SK-N-SH (cell line): Measurements from ENCODE around the gene MTUS2. TPM values are rescaled to one million over a fixed set of nuclear protein-coding genes. Genes with fewer than 3 reads are reported as not detected.

Experiments used
- CTCF ChIA-PET: fragments of 300-600, 350-600 bp; formaldehyde crosslinking; extraction: SDS; loops from one replicate; lab custom pipeline; 2021; lab: Yijun Ruan, JAX
- POLR2A ChIA-PET: fragments of 350-600 bp; sonication (Branson Sonifier 250); formaldehyde crosslinking; extraction: SDS; loops from one replicate; lab custom pipeline; 2020; ENCODE audit warnings: antibody characterized with exemption, inconsistent platforms; lab: Yijun Ruan, JAX
- DNase-seq: peaks from one replicate; pipeline ENCODE4 v3.0.0; 2012
- H2AFZ ChIP-seq: fragments of 200-600 bp; sonication (generic); 2 replicates; pipeline ENCODE4 v1.8.1; 2016; ENCODE audit warnings: antibody characterized with exemption, mild to moderate bottlenecking, low read depth
- H3F3A ChIP-seq: fragments of 200-600 bp; sonication (generic); replicated peaks from 2 replicates; pipeline ENCODE3; 2016; ENCODE audit warnings: antibody characterized with exemption, mild to moderate bottlenecking; ENCODE audit not compliant: insufficient read depth
- H3K27ac ChIP-seq, 2 experiments: fragments of 200-500 bp in 1 of 2; fragments of 200-600 bp in 1 of 2; sonication (Bioruptor generic) in 1 of 2; sonication (generic), shearing (Covaris generic) in 1 of 2; 2 replicates each; pipeline versions ENCODE4 v1.5.1 to v1.6.1; 2014 to 2016; ENCODE audit warnings: low read depth in 2 of 2, inconsistent platforms in 1 of 2, low read length in 1 of 2, mild to moderate bottlenecking in 1 of 2, mixed read lengths in 1 of 2
- H3K27me3 ChIP-seq: fragments of 200-600 bp; sonication (generic), shearing (Covaris generic); 2 replicates; pipeline ENCODE4 v1.6.1; 2016; ENCODE audit warnings: mixed run types; ENCODE audit not compliant: insufficient read depth
- H3K36me3 ChIP-seq, 2 experiments: fragments of 200-500 bp in 1 of 2; fragments of 200-600 bp in 1 of 2; sonication (Bioruptor generic) in 1 of 2; sonication (generic) in 1 of 2; replicated peaks in 1 of 2; 2 replicates each; pipeline versions ENCODE3 to v1.5.1; 2014 to 2016; ENCODE audit warnings: low read length in 1 of 2, mild to moderate bottlenecking in 1 of 2; ENCODE audit not compliant: insufficient read depth in 2 of 2, control insufficient read depth in 1 of 2
- H3K4me1 ChIP-seq, 2 experiments: fragments of 200-500 bp in 1 of 2; fragments of 200-600 bp in 1 of 2; sonication (Bioruptor generic) in 1 of 2; sonication (generic), shearing (Covaris generic) in 1 of 2; 2 replicates each; pipeline versions ENCODE4 v1.5.1 to v1.6.1; 2014 to 2016; ENCODE audit warnings: low read depth in 1 of 2, low read length in 1 of 2, mixed run types in 1 of 2; ENCODE audit not compliant: insufficient read depth in 2 of 2, control insufficient read depth in 1 of 2
- H3K4me2 ChIP-seq: fragments of 200-600 bp; sonication (generic), shearing (Covaris generic); 2 replicates; pipeline ENCODE4 v1.6.1; 2017; ENCODE audit warnings: mixed run types
- H3K4me3 ChIP-seq, 2 experiments: fragments of 200-500 bp in 1 of 2; fragments of 200-600 bp in 1 of 2; sonication (Bioruptor generic) in 1 of 2; sonication (generic), shearing (Covaris generic) in 1 of 2; 2 replicates each; pipeline versions ENCODE4 v1.5.1 to v1.8.1; 2014 to 2016; ENCODE audit warnings: low read depth in 2 of 2, inconsistent platforms in 1 of 2, low read length in 1 of 2, mild to moderate bottlenecking in 1 of 2, mixed read lengths in 1 of 2, moderate library complexity in 1 of 2
- H3K79me2 ChIP-seq: fragments of 200-600 bp; sonication (generic); 2 replicates; pipeline ENCODE4 v1.8.1; 2017; ENCODE audit warnings: mild to moderate bottlenecking; ENCODE audit not compliant: insufficient read depth
- H3K9ac ChIP-seq: fragments of 200-600 bp; sonication (generic); 2 replicates; pipeline ENCODE4 v1.6.1; 2017; ENCODE audit warnings: mixed run types
- H3K9me2 ChIP-seq: fragments of 200-600 bp; sonication (generic); 2 replicates; pipeline ENCODE4 v1.6.1; 2017; ENCODE audit warnings: mixed run types
- H3K9me3 ChIP-seq: fragments of 200-600 bp; sonication (generic); 2 replicates; pipeline ENCODE4 v1.6.1; 2017; ENCODE audit warnings: mixed run types, mild to moderate bottlenecking, moderate library complexity
- H4K20me1 ChIP-seq: fragments of 200-600 bp; sonication (generic); 2 replicates; pipeline ENCODE4 v1.6.1; 2017; ENCODE audit warnings: mild to moderate bottlenecking, mixed run types; ENCODE audit not compliant: insufficient read depth
- CHD2 ChIP-seq: fragments of 150-350 bp; IDR thresholded peaks from 2 replicates; pipeline ENCODE4 v1.6.1; 2018; ENCODE audit warnings: low read length; ENCODE audit not compliant: partially characterized antibody
- CTCF ChIP-seq: fragments of 200-600 bp; sonication (generic); IDR thresholded peaks from 2 replicates; pipeline ENCODE4 v1.6.1; 2017; ENCODE audit warnings: antibody characterized with exemption, mild to moderate bottlenecking, moderate library complexity
- ELF1 ChIP-seq: IDR thresholded peaks from 2 replicates; pipeline ENCODE4 v1.4.0; 2012
- FOSL2 ChIP-seq: IDR thresholded peaks from 2 replicates; pipeline ENCODE4 v1.4.0; 2012; ENCODE audit warnings: low read depth, mild to moderate bottlenecking, moderate library complexity, borderline replicate concordance
- GABPA ChIP-seq: IDR thresholded peaks from 2 replicates; pipeline ENCODE4 v1.4.0; 2012; ENCODE audit warnings: low read depth, mild to moderate bottlenecking
- JUND ChIP-seq: IDR thresholded peaks from 2 replicates; pipeline ENCODE4 v1.4.0; 2012
- MAX ChIP-seq: IDR thresholded peaks from 2 replicates; pipeline ENCODE4 v1.4.0; 2012; ENCODE audit warnings: low read depth
- MXI1 ChIP-seq: IDR thresholded peaks from 2 replicates; pipeline ENCODE4 v1.6.1; 2012; ENCODE audit warnings: mild to moderate bottlenecking, low read depth, low read length, improper control_type of control experiment
- RAD21 ChIP-seq: IDR thresholded peaks from 2 replicates; pipeline ENCODE4 v1.6.1; 2012; ENCODE audit warnings: mild to moderate bottlenecking, low read length
- RCOR1 ChIP-seq: fragments of 150-350 bp; IDR thresholded peaks from 2 replicates; pipeline ENCODE4 v1.6.1; 2017; ENCODE audit warnings: antibody characterized with exemption, low read length
- REST ChIP-seq: IDR thresholded peaks from 2 replicates; pipeline ENCODE4 v1.6.1; 2012; ENCODE audit warnings: mild to moderate bottlenecking, low read depth, low read length, moderate library complexity
- RFX5 ChIP-seq: IDR thresholded peaks from 2 replicates; pipeline ENCODE4 v1.6.1; 2012; ENCODE audit warnings: mild to moderate bottlenecking, improper control_type of control experiment, low read length
- TCF12 ChIP-seq: IDR thresholded peaks from 2 replicates; pipeline ENCODE4 v1.4.0; 2012
- polyA plus RNA-seq, 3 experiments: library from polyadenylated mRNA; depleted of rRNA; stranded (reverse); fragments of >200 nt; gene quantifications; 2 replicates each; pipeline ENCODE4 v1.2.3, GENCODE V29; 2012
- TF ChIP-seq, protein P1 (sequence below): fragments of 150-350 bp; IDR thresholded peaks from 2 replicates; pipeline ENCODE4 v1.6.1; 2016; ENCODE audit warnings: mild to moderate bottlenecking, low read depth, low read length

MTUS2 gene
- polyA plus RNA-seq, 1 of the 3 experiments (the other 2 are of a cell fraction) = 1.7 TPM

DNA sequence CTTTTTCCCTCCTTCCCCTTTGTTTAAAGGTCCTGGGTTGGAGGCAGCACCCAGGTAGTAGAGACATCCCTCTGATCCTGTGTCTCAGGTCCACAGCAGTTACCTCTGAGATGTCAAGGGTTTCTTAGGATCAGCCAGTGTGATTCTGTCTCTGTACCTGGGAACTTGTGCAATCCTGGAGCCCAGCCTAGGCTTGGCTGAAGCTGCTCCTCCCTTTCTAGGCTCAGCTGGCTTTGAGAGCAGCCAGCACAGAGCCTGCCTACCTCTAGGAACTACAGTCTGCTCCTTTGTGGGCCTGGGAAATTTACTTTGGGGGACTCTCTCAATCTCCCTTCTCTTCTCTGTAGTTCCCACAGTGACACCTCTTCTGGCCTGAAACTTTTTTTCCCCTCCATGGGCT lies 171.6 kb downstream of the MTUS2 start:
- CTCF ChIA-PET = no interaction called here
- DNase-seq = no peak
- Histone ChIP-seq H3K4me1 (no peaks in the 10 kb centered on the region), H4K20me1 (no peaks in the 10 kb centered on the region), H3K27me3 (no peaks in the 10 kb centered on the region; the same call in 1 of the 2 replicates), H3F3A (no peaks in the 10 kb centered on the region), H3K4me2 (no peak overlapping the region), H3K4me3 (no peak overlapping the region), H3K27ac (no peak overlapping the region), H3K79me2 (no peaks in the 10 kb centered on the region), H3K36me3 (no peaks in the 10 kb centered on the region), H2AFZ (no peak overlapping the region), H3K9me2 (no peaks in the 10 kb centered on the region), H3K9ac (no peak overlapping the region), H3K9me3 (no peaks in the 10 kb centered on the region)
- POLR2A ChIA-PET = no interaction called here
- TF ChIP-seq CHD2 = no peak
- no peak for TF ChIP-seq RFX5
- TF ChIP-seq RAD21 = no peak
- TF ChIP-seq TCF12 = no peak
- TF ChIP-seq CTCF = no peak
- no peak for TF ChIP-seq JUND
- no peak for TF ChIP-seq GABPA
- TF ChIP-seq, protein P1, sequence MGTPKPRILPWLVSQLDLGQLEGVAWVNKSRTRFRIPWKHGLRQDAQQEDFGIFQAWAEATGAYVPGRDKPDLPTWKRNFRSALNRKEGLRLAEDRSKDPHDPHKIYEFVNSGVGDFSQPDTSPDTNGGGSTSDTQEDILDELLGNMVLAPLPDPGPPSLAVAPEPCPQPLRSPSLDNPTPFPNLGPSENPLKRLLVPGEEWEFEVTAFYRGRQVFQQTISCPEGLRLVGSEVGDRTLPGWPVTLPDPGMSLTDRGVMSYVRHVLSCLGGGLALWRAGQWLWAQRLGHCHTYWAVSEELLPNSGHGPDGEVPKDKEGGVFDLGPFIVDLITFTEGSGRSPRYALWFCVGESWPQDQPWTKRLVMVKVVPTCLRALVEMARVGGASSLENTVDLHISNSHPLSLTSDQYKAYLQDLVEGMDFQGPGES = no peak
- no peak for TF ChIP-seq RCOR1
- no peak for TF ChIP-seq REST
- no peak for TF ChIP-seq ELF1
- TF ChIP-seq FOSL2 = no peak
- TF ChIP-seq MXI1 = no peak
- no peak for TF ChIP-seq MAX
